GM23338 (cell line): ENCODE measurements around the gene CPAMD8. TPM values are rescaled to one million over a fixed set of nuclear protein-coding genes. Genes with fewer than 3 reads are reported as not detected.

Source experiments
- ATAC-seq: fragments of 200-7000 bp; cut with Tn5 transposase; 3 replicates; pipeline ENCODE4 v1.9.1; 2020
- DNase-seq: peaks from one replicate; pipeline ENCODE4 v3.0.0-alpha.2; 2015; ENCODE audit warnings: low spot score
- H2AFZ ChIP-seq: fragments of 200-600 bp; sonication (generic); 2 replicates; pipeline ENCODE4 v1.8.0; 2016; ENCODE audit warnings: antibody characterized with exemption, mild to moderate bottlenecking, moderate library complexity
- H3F3A ChIP-seq: fragments of 200-600 bp; sonication (generic); replicated peaks from 2 replicates; pipeline ENCODE4 v1.8.0; 2017; ENCODE audit warnings: antibody characterized with exemption, mixed run types, low read depth
- H3K27ac ChIP-seq: fragments of 200-600 bp; sonication (generic); 2 replicates; pipeline ENCODE4 v1.6.1; 2016; ENCODE audit warnings: low read depth
- H3K27me3 ChIP-seq: fragments of 200-600 bp; sonication (generic); 2 replicates; pipeline ENCODE4 v1.8.0; 2016; ENCODE audit warnings: mild to moderate bottlenecking, mixed run types, moderate library complexity; ENCODE audit not compliant: insufficient read depth
- H3K36me3 ChIP-seq: fragments of 200-600 bp; sonication (generic); 2 replicates; pipeline ENCODE4 v1.8.0; 2016; ENCODE audit warnings: mild to moderate bottlenecking; ENCODE audit not compliant: insufficient read depth
- H3K4me1 ChIP-seq: fragments of 200-600 bp; sonication (generic); 2 replicates; pipeline ENCODE4 v1.8.0; 2016; ENCODE audit warnings: mild to moderate bottlenecking, moderate library complexity; ENCODE audit not compliant: insufficient read depth
- H3K4me2 ChIP-seq: fragments of 200-600 bp; sonication (generic); 2 replicates; pipeline ENCODE4 v1.7.1; 2017; ENCODE audit warnings: mixed run types
- H3K4me3 ChIP-seq: fragments of 200-600 bp; sonication (generic); 2 replicates; pipeline ENCODE4 v1.6.1; 2016; ENCODE audit warnings: mixed run types
- H3K79me2 ChIP-seq: fragments of 200-600 bp; sonication (generic); replicated peaks from 2 replicates; pipeline ENCODE4 v1.8.0; 2017; ENCODE audit warnings: mild to moderate bottlenecking; ENCODE audit not compliant: insufficient read depth
- H3K9me2 ChIP-seq: fragments of 200-600 bp; sonication (generic); 2 replicates; pipeline ENCODE4 v1.8.0; 2017; ENCODE audit not compliant: insufficient read depth
- H4K20me1 ChIP-seq: fragments of 200-600 bp; sonication (generic); replicated peaks from 2 replicates; pipeline ENCODE4 v1.8.0; 2017; ENCODE audit warnings: mild to moderate bottlenecking; ENCODE audit not compliant: insufficient read depth
- H3K27ac Mint-ChIP-seq: 2 replicates; pipeline ENCODE4 v1.8.0; 2020; ENCODE audit warnings: inconsistent platforms, mild to moderate bottlenecking, moderate library complexity, mixed read lengths
- H3K27me3 Mint-ChIP-seq: 3 replicates; pipeline ENCODE4 v1.8.0; 2022; ENCODE audit warnings: low read depth, mild to moderate bottlenecking, moderate library complexity, mixed read lengths, inconsistent platforms; ENCODE audit not compliant: insufficient read depth, poor library complexity
- H3K36me3 Mint-ChIP-seq: 3 replicates; pipeline ENCODE4 v1.8.0; 2021; ENCODE audit warnings: low read depth, mild to moderate bottlenecking, inconsistent platforms, moderate library complexity, mixed read lengths
- H3K4me1 Mint-ChIP-seq: 3 replicates; pipeline ENCODE4 v1.8.0; 2020; ENCODE audit warnings: mild to moderate bottlenecking, inconsistent platforms, mixed read lengths
- H3K4me3 Mint-ChIP-seq: 3 replicates; pipeline ENCODE4 v1.8.0; 2021; ENCODE audit warnings: moderate library complexity, mild to moderate bottlenecking, inconsistent platforms, mixed read lengths
- H3K9me3 Mint-ChIP-seq: 3 replicates; pipeline ENCODE4 v1.8.0; 2020; ENCODE audit warnings: moderate library complexity, mild to moderate bottlenecking, inconsistent platforms, mixed read lengths
- EZH2 ChIP-seq: fragments of 200-600 bp; sonication (generic); IDR thresholded peaks from one replicate; pipeline ENCODE4 v1.8.0; 2017; ENCODE audit warnings: antibody characterized with exemption, mild to moderate bottlenecking, low read depth; ENCODE audit not compliant: unreplicated experiment
- polyA plus RNA-seq: library from polyadenylated mRNA; unstranded; fragments of >200 nt; fragmentation: Nextera tagmentation; extraction: Ambion mirVana; gene quantifications from 2 replicates; pipeline ENCODE4 v1.2.1, GENCODE V29; 2016
- total RNA-seq: library from RNA; depleted of rRNA; stranded (reverse); fragments of >200 nt; shearing (Covaris generic); gene quantifications from 2 replicates; pipeline ENCODE4 v1.2.3, GENCODE V29; 2014
- TF ChIP-seq, protein P1 (sequence below): fragments of 250-450 bp; sonication (Bioruptor Pico); IDR thresholded peaks from 2 replicates; pipeline ENCODE4 v1.5.0; 2020; ENCODE audit warnings: mild to moderate bottlenecking, moderate library complexity
- TF ChIP-seq, protein P2 (sequence below), 2 experiments: fragments of 200-600 bp in 1 of 2; sonication (generic) in 1 of 2; conservative IDR thresholded peaks; 2 replicates each; pipeline versions ENCODE4 v1.5.1 to v1.6.1; 2016 to 2017; ENCODE audit warnings: antibody characterized with exemption in 2 of 2, low read depth in 2 of 2, mild to moderate bottlenecking in 2 of 2, moderate library complexity in 1 of 2

CPAMD8 gene
- total and polyA plus RNA-seq, 2 experiments from 2014 or later: 4.4 to 11.8 TPM

GRCh38 chr19:16899566-16900075 lies 127.0 kb downstream of the CPAMD8 start:
- Mint-ChIP-seq H3K36me3 (no peaks in the 10 kb centered on the region), H3K4me3 (no peak overlapping the region), H3K27me3 (peaks cover 25% of the 10 kb centered on the region), H3K9me3 (no peaks in the 10 kb centered on the region; the same call in 2 of the 3 replicates), H3K4me1 (peaks cover 5% of the 10 kb centered on the region; the same call in 1 of the 3 replicates), H3K27ac (no peak overlapping the region)
- Histone ChIP-seq H3K4me3 (no peak overlapping the region), H3K36me3 (no peaks in the 10 kb centered on the region), H2AFZ (no peak overlapping the region), H3K9me2 (no peaks in the 10 kb centered on the region), H3F3A (no peaks in the 10 kb centered on the region), H3K79me2 (no peaks in the 10 kb centered on the region), H3K27me3 (peaks cover 16% of the 10 kb centered on the region), H3K4me2 (no peak overlapping the region), H3K27ac (no peak overlapping the region), H4K20me1 (no peaks in the 10 kb centered on the region), H3K4me1 (peaks cover 3% of the 10 kb centered on the region; the same call in 1 of the 2 replicates)
- peak; percentile 73 for DNase-seq
- TF ChIP-seq, protein P1, sequence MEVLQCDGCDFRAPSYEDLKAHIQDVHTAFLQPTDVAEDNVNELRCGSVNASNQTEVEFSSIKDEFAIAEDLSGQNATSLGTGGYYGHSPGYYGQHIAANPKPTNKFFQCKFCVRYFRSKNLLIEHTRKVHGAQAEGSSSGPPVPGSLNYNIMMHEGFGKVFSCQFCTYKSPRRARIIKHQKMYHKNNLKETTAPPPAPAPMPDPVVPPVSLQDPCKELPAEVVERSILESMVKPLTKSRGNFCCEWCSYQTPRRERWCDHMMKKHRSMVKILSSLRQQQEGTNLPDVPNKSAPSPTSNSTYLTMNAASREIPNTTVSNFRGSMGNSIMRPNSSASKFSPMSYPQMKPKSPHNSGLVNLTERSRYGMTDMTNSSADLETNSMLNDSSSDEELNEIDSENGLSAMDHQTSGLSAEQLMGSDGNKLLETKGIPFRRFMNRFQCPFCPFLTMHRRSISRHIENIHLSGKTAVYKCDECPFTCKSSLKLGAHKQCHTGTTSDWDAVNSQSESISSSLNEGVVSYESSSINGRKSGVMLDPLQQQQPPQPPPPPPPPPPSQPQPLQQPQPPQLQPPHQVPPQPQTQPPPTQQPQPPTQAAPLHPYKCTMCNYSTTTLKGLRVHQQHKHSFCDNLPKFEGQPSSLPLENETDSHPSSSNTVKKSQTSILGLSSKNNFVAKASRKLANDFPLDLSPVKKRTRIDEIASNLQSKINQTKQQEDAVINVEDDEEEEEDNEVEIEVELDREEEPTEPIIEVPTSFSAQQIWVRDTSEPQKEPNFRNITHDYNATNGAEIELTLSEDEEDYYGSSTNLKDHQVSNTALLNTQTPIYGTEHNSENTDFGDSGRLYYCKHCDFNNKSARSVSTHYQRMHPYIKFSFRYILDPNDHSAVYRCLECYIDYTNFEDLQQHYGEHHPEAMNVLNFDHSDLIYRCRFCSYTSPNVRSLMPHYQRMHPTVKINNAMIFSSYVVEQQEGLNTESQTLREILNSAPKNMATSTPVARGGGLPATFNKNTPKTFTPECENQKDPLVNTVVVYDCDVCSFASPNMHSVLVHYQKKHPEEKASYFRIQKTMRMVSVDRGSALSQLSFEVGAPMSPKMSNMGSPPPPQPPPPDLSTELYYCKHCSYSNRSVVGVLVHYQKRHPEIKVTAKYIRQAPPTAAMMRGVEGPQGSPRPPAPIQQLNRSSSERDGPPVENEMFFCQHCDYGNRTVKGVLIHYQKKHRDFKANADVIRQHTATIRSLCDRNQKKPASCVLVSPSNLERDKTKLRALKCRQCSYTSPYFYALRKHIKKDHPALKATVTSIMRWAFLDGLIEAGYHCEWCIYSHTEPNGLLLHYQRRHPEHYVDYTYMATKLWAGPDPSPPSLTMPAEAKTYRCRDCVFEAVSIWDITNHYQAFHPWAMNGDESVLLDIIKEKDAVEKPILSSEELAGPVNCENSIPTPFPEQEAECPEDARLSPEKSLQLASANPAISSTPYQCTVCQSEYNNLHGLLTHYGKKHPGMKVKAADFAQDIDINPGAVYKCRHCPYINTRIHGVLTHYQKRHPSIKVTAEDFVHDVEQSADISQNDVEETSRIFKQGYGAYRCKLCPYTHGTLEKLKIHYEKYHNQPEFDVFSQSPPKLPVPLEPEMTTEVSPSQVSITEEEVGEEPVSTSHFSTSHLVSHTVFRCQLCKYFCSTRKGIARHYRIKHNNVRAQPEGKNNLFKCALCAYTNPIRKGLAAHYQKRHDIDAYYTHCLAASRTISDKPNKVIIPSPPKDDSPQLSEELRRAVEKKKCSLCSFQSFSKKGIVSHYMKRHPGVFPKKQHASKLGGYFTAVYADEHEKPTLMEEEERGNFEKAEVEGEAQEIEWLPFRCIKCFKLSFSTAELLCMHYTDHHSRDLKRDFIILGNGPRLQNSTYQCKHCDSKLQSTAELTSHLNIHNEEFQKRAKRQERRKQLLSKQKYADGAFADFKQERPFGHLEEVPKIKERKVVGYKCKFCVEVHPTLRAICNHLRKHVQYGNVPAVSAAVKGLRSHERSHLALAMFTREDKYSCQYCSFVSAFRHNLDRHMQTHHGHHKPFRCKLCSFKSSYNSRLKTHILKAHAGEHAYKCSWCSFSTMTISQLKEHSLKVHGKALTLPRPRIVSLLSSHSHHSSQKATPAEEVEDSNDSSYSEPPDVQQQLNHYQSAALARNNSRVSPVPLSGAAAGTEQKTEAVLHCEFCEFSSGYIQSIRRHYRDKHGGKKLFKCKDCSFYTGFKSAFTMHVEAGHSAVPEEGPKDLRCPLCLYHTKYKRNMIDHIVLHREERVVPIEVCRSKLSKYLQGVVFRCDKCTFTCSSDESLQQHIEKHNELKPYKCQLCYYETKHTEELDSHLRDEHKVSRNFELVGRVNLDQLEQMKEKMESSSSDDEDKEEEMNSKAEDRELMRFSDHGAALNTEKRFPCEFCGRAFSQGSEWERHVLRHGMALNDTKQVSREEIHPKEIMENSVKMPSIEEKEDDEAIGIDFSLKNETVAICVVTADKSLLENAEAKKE (CRISPR knock-in tag): no peak
- no peak for TF ChIP-seq EZH2
- TF ChIP-seq, protein P2, sequence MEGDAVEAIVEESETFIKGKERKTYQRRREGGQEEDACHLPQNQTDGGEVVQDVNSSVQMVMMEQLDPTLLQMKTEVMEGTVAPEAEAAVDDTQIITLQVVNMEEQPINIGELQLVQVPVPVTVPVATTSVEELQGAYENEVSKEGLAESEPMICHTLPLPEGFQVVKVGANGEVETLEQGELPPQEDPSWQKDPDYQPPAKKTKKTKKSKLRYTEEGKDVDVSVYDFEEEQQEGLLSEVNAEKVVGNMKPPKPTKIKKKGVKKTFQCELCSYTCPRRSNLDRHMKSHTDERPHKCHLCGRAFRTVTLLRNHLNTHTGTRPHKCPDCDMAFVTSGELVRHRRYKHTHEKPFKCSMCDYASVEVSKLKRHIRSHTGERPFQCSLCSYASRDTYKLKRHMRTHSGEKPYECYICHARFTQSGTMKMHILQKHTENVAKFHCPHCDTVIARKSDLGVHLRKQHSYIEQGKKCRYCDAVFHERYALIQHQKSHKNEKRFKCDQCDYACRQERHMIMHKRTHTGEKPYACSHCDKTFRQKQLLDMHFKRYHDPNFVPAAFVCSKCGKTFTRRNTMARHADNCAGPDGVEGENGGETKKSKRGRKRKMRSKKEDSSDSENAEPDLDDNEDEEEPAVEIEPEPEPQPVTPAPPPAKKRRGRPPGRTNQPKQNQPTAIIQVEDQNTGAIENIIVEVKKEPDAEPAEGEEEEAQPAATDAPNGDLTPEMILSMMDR (conservative IDR thresholded peaks at IDR 0.05; ENCODE audit: low read depth in 2 of 2): peak; percentile 70 to 76
- peak; percentile 18 for ATAC-seq
